Natural killer cell (primary cell): ENCODE data around the gene COL5A1. TPM values are rescaled to one million over a fixed set of nuclear protein-coding genes. Genes with fewer than 3 reads are reported as not detected.

ENCODE experiments used
- ATAC-seq, 3 donors: fragments of 150-1000 bp in 2 of 3; fragments of 200-7000 bp in 1 of 3; cut with Tn5 transposase; 1 replicate in 1 of 3; 2 replicates in 2 of 3; pipeline ENCODE4 v1.10.0; 2021; ENCODE audit warnings: mild to moderate bottlenecking in 2 of 3, moderate library complexity in 2 of 3
- DNase-seq, 2 donors: peaks; one replicate each; pipeline versions ENCODE4 v3.0.0 to v3.0.0-alpha.2; 2013 to 2021; ENCODE audit warnings: mixed read lengths in 1 of 2
- H3K27ac ChIP-seq: one replicate; pipeline ENCODE4 v1.5.1; 2013; ENCODE audit warnings: mild to moderate bottlenecking, low read length
- H3K27me3 ChIP-seq: one replicate; pipeline ENCODE4 v1.6.1; 2013; ENCODE audit warnings: low read length; ENCODE audit not compliant: control insufficient read depth, insufficient read depth
- H3K36me3 ChIP-seq: one replicate; pipeline ENCODE4 v1.6.1; 2013; ENCODE audit warnings: low read length; ENCODE audit not compliant: control insufficient read depth, insufficient read depth
- H3K4me1 ChIP-seq: one replicate; pipeline ENCODE4 v1.6.1; 2013; ENCODE audit warnings: low read length; ENCODE audit not compliant: control insufficient read depth, insufficient read depth
- H3K4me3 ChIP-seq: one replicate; pipeline ENCODE4 v1.5.1; 2013; ENCODE audit warnings: low read length
- H3K9me3 ChIP-seq: one replicate; pipeline ENCODE4 v1.6.1; 2013; ENCODE audit warnings: low read length; ENCODE audit not compliant: control insufficient read depth, insufficient read depth
- H3K27ac Mint-ChIP-seq, 2 donors: one replicate each; pipeline ENCODE4 v1.8.0; 2022; ENCODE audit warnings: mild to moderate bottlenecking in 2 of 2, mixed read lengths in 2 of 2, moderate library complexity in 1 of 2
- H3K27me3 Mint-ChIP-seq, 2 donors: one replicate each; pipeline ENCODE4 v1.8.0; 2022; ENCODE audit warnings: low read depth in 2 of 2, mixed read lengths in 2 of 2
- H3K36me3 Mint-ChIP-seq: one replicate; pipeline ENCODE4 v1.8.0; 2022; ENCODE audit warnings: mixed read lengths
- H3K4me1 Mint-ChIP-seq, 2 donors: one replicate each; pipeline ENCODE4 v1.8.0; 2022; ENCODE audit warnings: mixed read lengths in 2 of 2
- H3K4me3 Mint-ChIP-seq: one replicate; pipeline ENCODE4 v1.8.0; 2022; ENCODE audit warnings: mild to moderate bottlenecking, moderate library complexity, mixed read lengths
- H3K9me3 Mint-ChIP-seq, 2 donors: one replicate each; pipeline ENCODE4 v1.8.0; 2022; ENCODE audit warnings: mixed read lengths in 2 of 2
- CTCF ChIP-seq: fragments of 200-600 bp; IDR thresholded peaks from one replicate; pipeline ENCODE4 v1.8.0; 2022; ENCODE audit warnings: antibody characterized with exemption
- WGBS: methylation state at CpG from one replicate; pipeline ENCODE4 v1.1.7; 2013; ENCODE audit warnings: missing lambda C conversion rate; ENCODE audit not compliant: insufficient coverage; 5-methylcytosine and 5-hydroxymethylcytosine counted together
- intact Hi-C: fragments of 100-400 bp; cut with micrococcal nuclease; formaldehyde crosslinking; loops from one replicate; pipeline ENCODE4 v1.14.2; 2022
- total RNA-seq, 4 donors: library from RNA; stranded (reverse); fragments of 120-200 nt in 1 of 4; gene quantifications; one replicate each; pipeline versions ENCODE4 v1.2.3 to v1.2.4, GENCODE V29; 2013 to 2022

Gene COL5A1
- total RNA-seq, 3 donors from 2014 or later (not counting 1 experiment from before 2014, with no cell fraction given): 0.11 to 0.28 (median 0.23) TPM

GRCh38 chr9:134612309-134612708 is 29.3 kb upstream of the COL5A1 start:
- Histone ChIP-seq H3K4me1 (no peaks in the 10 kb centered on the region), H3K4me3 (no peak overlapping the region), H3K36me3 (no peaks in the 10 kb centered on the region), H3K9me3 (no peaks in the 10 kb centered on the region), H3K27me3 (no peaks in the 10 kb centered on the region), H3K27ac (no peak overlapping the region)
- H3K27me3 Mint-ChIP-seq: peaks cover 0 to 14% of the 10 kb centered on the region in 2 donors
- H3K4me1 Mint-ChIP-seq: no peaks in the 10 kb centered on the region
- intact Hi-C loops: no loop called here
- no peaks in the 10 kb centered on the region for H3K36me3 Mint-ChIP-seq
- peaks cover 6 to 8% of the 10 kb centered on the region in 2 donors for H3K9me3 Mint-ChIP-seq
- no CpG with 5 or more reads among the region's 1 CpG for WGBS
- ATAC-seq (no peak), DNase-seq (no peak)
- H3K4me3 Mint-ChIP-seq: no peak overlapping the region
- TF ChIP-seq CTCF: no peak
- H3K27ac Mint-ChIP-seq: no peak overlapping the region

GRCh38 chr9:134612715-134613114 is 28.9 kb upstream of the COL5A1 start:
- intact Hi-C loops: no loop called here
- Mint-ChIP-seq H3K27ac (no peak overlapping the region), H3K9me3 (peaks cover 6 to 8% of the 10 kb centered on the region in 2 donors), H3K36me3 (no peaks in the 10 kb centered on the region), H3K4me3 (no peak overlapping the region), H3K4me1 (no peaks in the 10 kb centered on the region), H3K27me3 (peaks cover 0 to 14% of the 10 kb centered on the region in 2 donors)
- H3K27ac ChIP-seq: no peak overlapping the region
- H3K4me1 ChIP-seq: no peaks in the 10 kb centered on the region
- no peak overlapping the region for H3K4me3 ChIP-seq
- no CpG with 5 or more reads among the region's 1 CpG for WGBS
- H3K9me3 ChIP-seq: no peaks in the 10 kb centered on the region
- DNase-seq (no peak), ATAC-seq (no peak)
- no peak for TF ChIP-seq CTCF
- no peaks in the 10 kb centered on the region for H3K27me3 ChIP-seq
- H3K36me3 ChIP-seq: no peaks in the 10 kb centered on the region

DNA sequence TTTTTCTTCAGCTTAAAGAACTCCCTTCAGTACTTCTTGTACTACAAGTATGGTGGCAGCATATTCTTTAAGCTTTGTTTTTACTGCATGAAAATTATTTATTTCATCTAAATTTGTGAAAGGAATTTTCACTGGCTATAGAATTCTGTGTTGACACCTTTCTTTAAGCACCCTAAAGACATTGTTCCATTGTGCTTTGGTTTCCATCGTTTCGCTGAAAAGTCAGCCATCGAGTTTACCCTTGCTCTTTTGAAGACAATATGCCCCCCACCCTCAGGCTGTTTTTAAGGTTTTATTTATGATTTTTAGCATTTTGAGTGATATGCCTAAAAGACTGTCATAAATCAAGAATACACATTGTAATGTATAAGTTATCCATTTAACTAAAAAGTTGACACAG is 27.3 kb upstream of the COL5A1 start:
- Mint-ChIP-seq H3K4me3 (no peak overlapping the region), H3K27me3 (peaks cover 0 to 13% of the 10 kb centered on the region in 2 donors), H3K4me1 (no peaks in the 10 kb centered on the region), H3K36me3 (no peaks in the 10 kb centered on the region), H3K27ac (no peak overlapping the region), H3K9me3 (peaks cover 6 to 8% of the 10 kb centered on the region in 2 donors)
- no peaks in the 10 kb centered on the region for H3K36me3 ChIP-seq
- no peak for DNase-seq
- TF ChIP-seq CTCF: no peak
- no peaks in the 10 kb centered on the region for H3K27me3 ChIP-seq
- H3K4me1 ChIP-seq: no peaks in the 10 kb centered on the region
- H3K27ac ChIP-seq: no peak overlapping the region
- H3K9me3 ChIP-seq: no peaks in the 10 kb centered on the region
- 88% methylated on average over 2 of the region's 3 CpGs for WGBS
- no peak for ATAC-seq
- no peak overlapping the region for H3K4me3 ChIP-seq
- intact Hi-C loops: no loop called here

- H3K36me3 Mint-ChIP-seq: no peaks in the 10 kb centered on the region
- ATAC-seq: no peak
- no peak overlapping the region for H3K27ac Mint-ChIP-seq
- 93% methylated on average over 3 of the region's 3 CpGs for WGBS
- no peak for TF ChIP-seq CTCF
- Histone ChIP-seq H3K4me3 (no peak overlapping the region), H3K4me1 (no peaks in the 10 kb centered on the region), H3K9me3 (no peaks in the 10 kb centered on the region), H3K27me3 (no peaks in the 10 kb centered on the region), H3K36me3 (no peaks in the 10 kb centered on the region), H3K27ac (no peak overlapping the region)
- no peaks in the 10 kb centered on the region for H3K4me1 Mint-ChIP-seq
- intact Hi-C loops: no loop called here
- DNase-seq: no peak
- peaks cover 0 to 5% of the 10 kb centered on the region in 2 donors for H3K27me3 Mint-ChIP-seq
- peaks cover 6 to 8% of the 10 kb centered on the region in 2 donors for H3K9me3 Mint-ChIP-seq
- H3K4me3 Mint-ChIP-seq: no peak overlapping the region
Observed at GRCh38 chr9:134616341-134616740, 25.3 kb upstream of the COL5A1 start.
